Thyroid gland (tissue), 4 donors: ENCODE results near the gene RANBP1. TPM values are rescaled to one million over a fixed set of nuclear protein-coding genes. Genes with fewer than 3 reads are reported as not detected.
A peak's percentile ranks its signal among the peaks of the same experiment; 100 is the strongest.

Source experiments
- DNase-seq, 2 donors: peaks; one replicate each; pipeline ENCODE4 v3.0.0-alpha.2; 2019
- H3K27ac ChIP-seq, 3 donors: fragments of 200-600 bp; sonication (generic); 1 replicate in 2 of 3; 2 replicates in 1 of 3; pipeline ENCODE4 v1.5.1; 2016 to 2019; ENCODE audit warnings: mild to moderate bottlenecking in 1 of 3, moderate library complexity in 1 of 3
- H3K27me3 ChIP-seq: fragments of 200-600 bp; sonication (generic); one replicate; pipeline ENCODE4 v1.5.1; 2019
- H3K36me3 ChIP-seq, 2 donors: fragments of 200-600 bp; sonication (generic); one replicate each; pipeline ENCODE4 v1.5.1; 2016 to 2019
- H3K4me1 ChIP-seq, 2 donors: fragments of 200-600 bp; sonication (generic); one replicate each; pipeline ENCODE4 v1.5.1; 2017 to 2019
- H3K4me3 ChIP-seq, 3 donors: fragments of 200-600 bp; sonication (generic); replicated peaks in 1 of 3; 1 replicate in 2 of 3; 2 replicates in 1 of 3; pipeline ENCODE4 v1.5.1; 2016; ENCODE audit warnings: mild to moderate bottlenecking in 1 of 3
- H3K9me3 ChIP-seq: fragments of 200-600 bp; sonication (generic); one replicate; pipeline ENCODE4 v1.5.1; 2017
- CTCF ChIP-seq, 6 experiments: fragments of 200-600 bp in 3 of 6; fragments of 450-650 bp in 3 of 6; sonication (generic) in 3 of 6; IDR thresholded peaks; one replicate each; pipeline ENCODE4 v1.5.1; 2016 to 2019; ENCODE audit warnings: antibody characterized with exemption in 6 of 6, mild to moderate bottlenecking in 2 of 6, inconsistent platforms in 1 of 6, moderate library complexity in 1 of 6
- POLR2A ChIP-seq, 2 donors: fragments of 450-650 bp; IDR thresholded peaks; one replicate each; pipeline ENCODE4 v1.6.1; 2017; ENCODE audit warnings: antibody characterized with exemption in 2 of 2, mild to moderate bottlenecking in 2 of 2, moderate library complexity in 1 of 2
- WGBS, 2 donors: methylation state at CpG; one replicate each; pipeline ENCODE4 v1.1.5; 2017; 5-methylcytosine and 5-hydroxymethylcytosine counted together
- intact Hi-C: fragments of 100-400 bp; cut with DNase I; formaldehyde crosslinking; loops from one replicate; pipeline ENCODE4 v1.15.1; 2023
- total RNA-seq, 4 donors: library from RNA; depleted of rRNA; stranded (reverse); fragments of >200 nt; gene quantifications; one replicate each; pipeline ENCODE4 v1.2.3, GENCODE V29; 2016

Gene RANBP1
- total RNA-seq, 4 donors from 2014 or later: 125 to 232 (median 173) TPM

- H3K27ac ChIP-seq: peak overlapping the region in 1 of 3 donors; percentile 27
- DNase-seq: no peak
- peaks cover 11 to 17% of the 10 kb centered on the region in 2 donors for H3K4me1 ChIP-seq
- H3K4me3 ChIP-seq: peak overlapping the region in 2 of 3 donors; percentile 52 to 62
- peaks cover 15 to 44% of the 10 kb centered on the region in 2 donors for H3K36me3 ChIP-seq
- no peaks in the 10 kb centered on the region for H3K27me3 ChIP-seq
- intact Hi-C loops: loop anchor here (10.0 kb wide), 1 partner anchor 94 kb away; the partner anchor contains the start of gene TANGO2
- TF ChIP-seq POLR2A (IDR thresholded peaks at IDR 0.05) (no peak), CTCF (IDR thresholded peaks at IDR 0.05) (no peak)
- H3K9me3 ChIP-seq: no peaks in the 10 kb centered on the region
- 26 to 29% methylated on average over 8 of the region's 8 CpGs for WGBS, 2 donors
Observed at GRCh38 chr22:20118300-20119020, 2.6 kb downstream of the RANBP1 start.

- Histone ChIP-seq H3K9me3 (no peaks in the 10 kb centered on the region), H3K4me3 (no peak overlapping the region), H3K27me3 (no peaks in the 10 kb centered on the region), H3K27ac (no peak overlapping the region), H3K4me1 (peaks cover 0 to 11% of the 10 kb centered on the region in 2 donors), H3K36me3 (peaks cover 17 to 45% of the 10 kb centered on the region in 2 donors)
- 94 to 97% methylated on average over 15 to 22 of the region's 22 CpGs for WGBS, 2 donors
- no peak for TF ChIP-seq CTCF (IDR thresholded peaks at IDR 0.05)
- no peak for TF ChIP-seq POLR2A (IDR thresholded peaks at IDR 0.05)
- intact Hi-C loops: loop anchor here (10.0 kb wide), 1 partner anchor 147 kb away; no protein-coding TSS in a partner anchor
- no peak for DNase-seq
Observed at GRCh38 chr22:20121856-20122415, 6.0 kb downstream of the RANBP1 start.

GRCh38 chr22:20123366-20124082, 7.6 kb downstream of the RANBP1 start:
- peaks cover 17 to 48% of the 10 kb centered on the region in 2 donors for H3K36me3 ChIP-seq
- intact Hi-C loops: loop anchor here (10.0 kb wide), 1 partner anchor 149 kb away; no protein-coding TSS in a partner anchor
- WGBS, 2 donors: 92 to 96% methylated on average over 7 to 8 of the region's 13 CpGs
- peaks cover 0 to 3% of the 10 kb centered on the region in 2 donors for H3K4me1 ChIP-seq
- H3K27ac ChIP-seq: no peak overlapping the region
- no peak for TF ChIP-seq CTCF (IDR thresholded peaks at IDR 0.05)
- TF ChIP-seq POLR2A (IDR thresholded peaks at IDR 0.05): no peak
- no peaks in the 10 kb centered on the region for H3K9me3 ChIP-seq
- no peak for DNase-seq
- H3K4me3 ChIP-seq: no peak overlapping the region
- no peaks in the 10 kb centered on the region for H3K27me3 ChIP-seq

GRCh38 chr22:20124083-20124787, 8.3 kb downstream of the RANBP1 start:
- DNase-seq: no peak
- 92 to 93% methylated on average over 9 of the region's 11 CpGs for WGBS, 2 donors
- intact Hi-C loops: loop anchor here (10.0 kb wide), 1 partner anchor 149 kb away; no protein-coding TSS in a partner anchor

More at GRCh38 chr22:20124083-20124787, 8.3 kb downstream of the RANBP1 start:
- no peak overlapping the region for H3K27ac ChIP-seq
- H3K4me1 ChIP-seq: no peaks in the 10 kb centered on the region
- no peak overlapping the region for H3K4me3 ChIP-seq
- no peaks in the 10 kb centered on the region for H3K9me3 ChIP-seq
- peaks cover 17 to 44% of the 10 kb centered on the region in 2 donors for H3K36me3 ChIP-seq
- no peaks in the 10 kb centered on the region for H3K27me3 ChIP-seq
- no peak for TF ChIP-seq POLR2A (IDR thresholded peaks at IDR 0.05)
- no peak for TF ChIP-seq CTCF (IDR thresholded peaks at IDR 0.05)
